ENCODE measurements around the gene CDH10. TPM values are rescaled to one million over a fixed set of nuclear protein-coding genes. Genes with fewer than 3 reads are reported as not detected.

Gene CDH10
- total and polyA plus RNA-seq, 4 experiments from 2014 or later, result not detected

DNA sequence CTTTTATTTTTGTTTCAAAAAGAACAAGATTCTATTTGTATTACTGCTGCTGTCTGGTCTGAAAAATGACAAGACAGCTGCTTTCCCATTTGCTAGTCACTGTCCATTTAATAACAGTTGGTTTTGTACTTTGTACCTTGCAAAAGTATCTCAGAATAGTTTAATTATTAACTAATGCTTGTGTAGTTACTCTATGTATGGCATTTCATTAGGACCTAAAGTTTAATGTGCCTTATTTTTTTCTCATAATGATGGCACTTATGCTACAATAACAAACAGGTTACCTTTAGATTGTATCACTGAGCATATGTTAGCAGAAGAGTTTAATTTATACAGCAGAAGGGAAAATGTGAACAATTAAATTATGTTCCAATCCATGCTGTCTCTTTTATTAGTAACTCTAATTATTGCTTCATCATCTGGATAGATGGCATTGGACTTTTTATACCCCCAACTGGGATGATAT is 134.2 kb downstream of the CDH10 start:
- H3K4me1 Mint-ChIP-seq, result no peaks in the 10 kb centered on the region
- H3K27me3 Mint-ChIP-seq, result no peaks in the 10 kb centered on the region
- no peak overlapping the region for H3K27ac Mint-ChIP-seq
- intact Hi-C loops (cut with micrococcal nuclease), result no loop called here
- H3K27me3 ChIP-seq (ENCODE audit: insufficient read depth, low read length), result no peaks in the 10 kb centered on the region
- no peak overlapping the region for H3K27ac ChIP-seq (ENCODE audit: low read depth, low read length)
- no peaks in the 10 kb centered on the region for H3K36me3 ChIP-seq (ENCODE audit: insufficient read depth, low read length)
- ChIA-PET CTCF (ENCODE audit: partially characterized antibody) (no interaction called here), POLR2A (ENCODE audit: partially characterized antibody) (no interaction called here)
- no peaks in the 10 kb centered on the region for H3K9me3 ChIP-seq (ENCODE audit: control insufficient read depth in 1 of 2, low read length in 2 of 2)
- H3K9me3 Mint-ChIP-seq, result peaks cover under 1 to 14% (median 8%) of the 10 kb centered on the region in 8 donors
- no peak for DNase-seq
- H3K4me3 ChIP-seq (ENCODE audit: low read length in 2 of 2), result no peak overlapping the region
- H3K4me1 ChIP-seq (ENCODE audit: insufficient read depth, low read length), result no peaks in the 10 kb centered on the region
- H3K4me3 Mint-ChIP-seq, result no peak overlapping the region
- H3K36me3 Mint-ChIP-seq, result no peaks in the 10 kb centered on the region

DNA sequence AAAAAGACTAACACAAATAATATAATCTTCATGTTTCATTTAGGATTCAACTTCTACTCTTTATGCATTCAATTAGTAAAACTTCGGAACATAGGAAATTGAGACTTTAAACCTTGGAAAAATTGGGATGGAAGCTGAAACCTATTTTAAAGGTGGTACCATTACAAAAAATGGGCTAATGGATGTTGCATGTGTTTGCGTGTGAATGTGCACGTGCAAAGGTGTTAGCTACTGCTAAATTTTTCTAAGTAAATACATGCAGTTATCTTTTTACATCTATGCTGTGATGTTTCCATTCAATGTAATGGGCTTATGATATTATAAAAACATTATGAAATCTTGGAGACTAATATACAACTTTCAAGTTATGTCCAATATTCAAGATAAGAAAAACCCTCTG is 134.8 kb downstream of the CDH10 start:
- no peaks in the 10 kb centered on the region for H3K4me1 Mint-ChIP-seq
- Histone ChIP-seq H3K27me3 (ENCODE audit: insufficient read depth, low read length) (no peaks in the 10 kb centered on the region), H3K27ac (ENCODE audit: low read depth, low read length) (no peak overlapping the region), H3K4me3 (ENCODE audit: low read length in 2 of 2) (no peak overlapping the region), H3K4me1 (ENCODE audit: insufficient read depth, low read length) (no peaks in the 10 kb centered on the region), H3K9me3 (ENCODE audit: control insufficient read depth in 1 of 2, low read length in 2 of 2) (no peaks in the 10 kb centered on the region), H3K36me3 (ENCODE audit: insufficient read depth, low read length) (no peaks in the 10 kb centered on the region)
- H3K4me3 Mint-ChIP-seq, result no peak overlapping the region
- POLR2A ChIA-PET (ENCODE audit: partially characterized antibody), result no interaction called here
- H3K9me3 Mint-ChIP-seq, result peaks cover 0 to 16% (median 9%) of the 10 kb centered on the region in 8 donors
- no peaks in the 10 kb centered on the region for H3K27me3 Mint-ChIP-seq
- no peaks in the 10 kb centered on the region for H3K36me3 Mint-ChIP-seq
- CTCF ChIA-PET (ENCODE audit: partially characterized antibody), result no interaction called here
- no peak for DNase-seq
- no peak overlapping the region for H3K27ac Mint-ChIP-seq
- intact Hi-C loops (cut with micrococcal nuclease), result no loop called here

DNA sequence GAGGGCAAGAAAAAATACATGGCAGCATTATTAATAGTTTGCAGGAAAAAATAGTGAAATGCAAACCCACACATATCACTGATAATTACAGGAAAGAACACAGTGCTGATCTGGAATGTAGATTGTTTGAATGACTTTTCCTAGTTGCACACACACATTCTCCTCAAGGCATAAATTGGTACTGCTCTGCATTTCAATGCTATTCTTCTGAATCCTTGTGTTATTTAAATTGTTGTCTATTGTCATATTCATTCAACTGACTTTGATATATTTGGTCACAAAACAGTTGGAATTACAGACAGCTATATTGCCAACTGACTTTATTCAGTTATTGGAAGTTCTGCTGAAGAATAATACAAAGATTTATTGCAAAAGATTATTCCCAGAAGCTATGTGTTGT is 139.5 kb downstream of the CDH10 start:
- intact Hi-C loops (cut with micrococcal nuclease), result no loop called here
- Mint-ChIP-seq H3K27ac (no peak overlapping the region), H3K27me3 (no peaks in the 10 kb centered on the region), H3K4me3 (no peak overlapping the region), H3K4me1 (no peaks in the 10 kb centered on the region), H3K36me3 (no peaks in the 10 kb centered on the region), H3K9me3 (peaks cover 0 to 18% (median 5%) of the 10 kb centered on the region in 8 donors)
- ChIA-PET POLR2A (ENCODE audit: partially characterized antibody) (no interaction called here), CTCF (ENCODE audit: partially characterized antibody) (no interaction called here)
- Histone ChIP-seq H3K36me3 (ENCODE audit: insufficient read depth, low read length) (no peaks in the 10 kb centered on the region), H3K4me3 (ENCODE audit: low read length in 2 of 2) (no peak overlapping the region), H3K27ac (ENCODE audit: low read depth, low read length) (no peak overlapping the region), H3K4me1 (ENCODE audit: insufficient read depth, low read length) (no peaks in the 10 kb centered on the region), H3K9me3 (ENCODE audit: control insufficient read depth in 1 of 2, low read length in 2 of 2) (no peaks in the 10 kb centered on the region), H3K27me3 (ENCODE audit: insufficient read depth, low read length) (no peaks in the 10 kb centered on the region)
- DNase-seq, result no peak

DNA sequence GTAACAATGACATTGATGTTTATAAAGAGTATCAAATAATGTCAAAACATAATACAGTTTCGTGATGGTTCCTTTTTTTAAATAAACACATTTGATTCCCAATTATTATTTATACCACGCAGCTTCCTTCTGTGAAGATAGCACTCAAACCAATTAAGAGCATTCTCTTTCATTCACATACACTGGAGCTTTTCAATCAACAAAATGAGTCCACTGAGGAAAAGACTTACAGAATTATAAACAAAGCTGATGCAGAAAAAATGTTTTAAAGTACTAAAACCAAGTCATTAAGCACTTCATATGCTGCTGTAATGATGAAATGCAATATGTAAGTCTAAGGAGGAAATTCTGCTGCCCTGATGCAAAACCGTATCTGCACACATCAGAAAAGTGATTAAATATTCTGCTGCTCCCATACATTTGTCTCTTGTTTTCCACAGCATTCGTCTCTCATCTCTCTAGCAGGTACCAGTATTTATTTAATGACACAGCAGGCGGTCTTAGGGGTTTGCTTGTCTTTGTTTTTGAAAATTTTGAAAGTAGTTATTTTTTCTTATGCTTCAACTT is 147.1 kb downstream of the CDH10 start:
- ChIA-PET POLR2A (ENCODE audit: partially characterized antibody) (no interaction called here), CTCF (ENCODE audit: partially characterized antibody) (no interaction called here)
- H3K4me1 Mint-ChIP-seq, result no peaks in the 10 kb centered on the region
- H3K9me3 Mint-ChIP-seq, result peaks cover 0 to 15% (median 3%) of the 10 kb centered on the region in 8 donors
- intact Hi-C loops (cut with micrococcal nuclease), result no loop called here
- H3K27me3 Mint-ChIP-seq, result no peaks in the 10 kb centered on the region
- no peaks in the 10 kb centered on the region for H3K36me3 Mint-ChIP-seq
- Histone ChIP-seq H3K4me3 (ENCODE audit: low read length in 2 of 2) (no peak overlapping the region), H3K4me1 (ENCODE audit: insufficient read depth, low read length) (no peaks in the 10 kb centered on the region), H3K27me3 (ENCODE audit: insufficient read depth, low read length) (no peaks in the 10 kb centered on the region), H3K27ac (ENCODE audit: low read depth, low read length) (no peak overlapping the region), H3K36me3 (ENCODE audit: insufficient read depth, low read length) (no peaks in the 10 kb centered on the region), H3K9me3 (ENCODE audit: control insufficient read depth in 1 of 2, low read length in 2 of 2) (no peaks in the 10 kb centered on the region)
- H3K4me3 Mint-ChIP-seq, result no peak overlapping the region
- DNase-seq, result no peak
- no peak overlapping the region for H3K27ac Mint-ChIP-seq

DNA sequence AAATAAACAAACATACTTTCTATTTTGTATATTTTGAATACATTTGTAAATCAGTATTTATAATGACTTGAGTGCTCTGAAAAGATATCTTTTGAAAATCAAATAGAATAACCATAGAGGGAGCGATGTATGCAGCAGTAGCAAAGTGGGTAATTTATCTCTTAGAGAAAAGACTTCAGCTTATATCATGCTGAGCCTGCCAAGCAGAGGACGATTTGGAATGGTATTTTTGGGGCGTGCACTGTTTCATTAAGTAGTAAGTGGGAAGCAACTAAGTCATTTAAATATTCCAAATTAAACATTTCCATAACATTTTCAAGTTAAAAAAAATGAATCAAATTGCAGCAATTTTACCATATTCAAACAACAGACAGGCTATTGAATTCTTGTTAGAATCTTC is 147.6 kb downstream of the CDH10 start:
- H3K9me3 Mint-ChIP-seq, result peaks cover 0 to 11% (median 2%) of the 10 kb centered on the region in 8 donors
- Histone ChIP-seq H3K4me3 (ENCODE audit: low read length in 2 of 2) (no peak overlapping the region), H3K36me3 (ENCODE audit: insufficient read depth, low read length) (no peaks in the 10 kb centered on the region), H3K27ac (ENCODE audit: low read depth, low read length) (no peak overlapping the region), H3K9me3 (ENCODE audit: control insufficient read depth in 1 of 2, low read length in 2 of 2) (no peaks in the 10 kb centered on the region), H3K27me3 (ENCODE audit: insufficient read depth, low read length) (no peaks in the 10 kb centered on the region), H3K4me1 (ENCODE audit: insufficient read depth, low read length) (no peaks in the 10 kb centered on the region)
- H3K4me1 Mint-ChIP-seq, result no peaks in the 10 kb centered on the region
- H3K4me3 Mint-ChIP-seq, result no peak overlapping the region
- no peaks in the 10 kb centered on the region for H3K36me3 Mint-ChIP-seq
- ChIA-PET CTCF (ENCODE audit: partially characterized antibody) (no interaction called here), POLR2A (ENCODE audit: partially characterized antibody) (no interaction called here)
- intact Hi-C loops (cut with micrococcal nuclease), result no loop called here
- no peak for DNase-seq
- H3K27ac Mint-ChIP-seq, result peak overlapping the region in 1 of 7 donors; percentile 64
- H3K27me3 Mint-ChIP-seq, result no peaks in the 10 kb centered on the region

DNA sequence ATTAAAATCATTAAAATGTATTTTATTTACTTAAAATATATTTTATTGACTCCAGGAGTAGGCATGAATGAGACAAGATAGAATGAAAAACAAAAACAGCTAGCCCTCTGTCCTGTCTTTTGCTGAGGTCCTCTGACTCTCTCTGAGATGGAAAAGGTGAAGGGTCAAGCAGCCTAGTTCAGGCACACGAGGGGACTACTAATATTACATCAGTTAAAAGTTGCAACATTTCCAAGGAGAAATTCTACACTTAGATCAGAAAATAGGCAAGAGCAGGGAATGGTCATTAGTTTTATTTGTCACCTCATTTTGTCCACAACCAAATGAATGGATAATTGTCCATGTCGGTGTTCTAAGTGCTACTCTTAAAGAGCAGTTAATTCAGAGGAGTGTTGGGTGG is 148.5 kb downstream of the CDH10 start:
- no peak overlapping the region for H3K4me3 ChIP-seq (ENCODE audit: low read length in 2 of 2)
- no peaks in the 10 kb centered on the region for H3K9me3 ChIP-seq (ENCODE audit: control insufficient read depth in 1 of 2, low read length in 2 of 2)
- H3K27ac ChIP-seq (ENCODE audit: low read depth, low read length), result no peak overlapping the region
- ChIA-PET CTCF (ENCODE audit: partially characterized antibody) (no interaction called here), POLR2A (ENCODE audit: partially characterized antibody) (no interaction called here)
- H3K27ac Mint-ChIP-seq, result no peak overlapping the region
- peaks cover 0 to 11% (median 2%) of the 10 kb centered on the region in 8 donors for H3K9me3 Mint-ChIP-seq
- no peaks in the 10 kb centered on the region for H3K36me3 Mint-ChIP-seq
- no peaks in the 10 kb centered on the region for H3K36me3 ChIP-seq (ENCODE audit: insufficient read depth, low read length)
- no peaks in the 10 kb centered on the region for H3K4me1 ChIP-seq (ENCODE audit: insufficient read depth, low read length)
- intact Hi-C loops (cut with micrococcal nuclease), result no loop called here
- no peaks in the 10 kb centered on the region for H3K27me3 Mint-ChIP-seq
- no peaks in the 10 kb centered on the region for H3K4me1 Mint-ChIP-seq
- no peak overlapping the region for H3K4me3 Mint-ChIP-seq
- no peak for DNase-seq
- no peaks in the 10 kb centered on the region for H3K27me3 ChIP-seq (ENCODE audit: insufficient read depth, low read length)

DNA sequence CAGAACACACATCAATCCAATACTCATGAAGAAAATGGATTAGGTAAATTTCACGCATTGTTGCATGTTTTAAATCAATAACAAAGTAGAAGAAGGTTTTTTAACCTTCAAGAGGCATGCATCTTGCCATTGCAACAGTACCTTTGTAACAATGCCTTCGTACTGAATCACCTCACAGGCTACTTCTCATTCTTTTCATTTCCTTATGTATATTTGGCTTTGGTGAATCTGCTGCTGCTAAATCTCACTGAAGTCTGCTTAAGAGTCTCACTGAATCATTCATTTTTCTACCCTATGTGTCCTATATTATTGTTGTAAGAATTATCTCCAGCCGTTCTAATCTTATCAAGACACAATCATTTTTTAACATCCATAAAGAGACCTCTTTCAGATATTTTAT is 152.5 kb downstream of the CDH10 start:
- Mint-ChIP-seq H3K27me3 (no peaks in the 10 kb centered on the region), H3K9me3 (peaks cover 0 to 11% (median under 1%) of the 10 kb centered on the region in 8 donors), H3K4me3 (no peak overlapping the region), H3K4me1 (no peaks in the 10 kb centered on the region), H3K27ac (no peak overlapping the region), H3K36me3 (no peaks in the 10 kb centered on the region)
- intact Hi-C loops (cut with micrococcal nuclease), result no loop called here
- H3K27ac ChIP-seq (ENCODE audit: low read depth, low read length), result no peak overlapping the region
- ChIA-PET POLR2A (ENCODE audit: partially characterized antibody) (no interaction called here), CTCF (ENCODE audit: partially characterized antibody) (no interaction called here)
- H3K4me3 ChIP-seq (ENCODE audit: low read length in 2 of 2), result no peak overlapping the region
- no peaks in the 10 kb centered on the region for H3K36me3 ChIP-seq (ENCODE audit: insufficient read depth, low read length)
- H3K9me3 ChIP-seq (ENCODE audit: control insufficient read depth in 1 of 2, low read length in 2 of 2), result no peaks in the 10 kb centered on the region
- no peaks in the 10 kb centered on the region for H3K27me3 ChIP-seq (ENCODE audit: insufficient read depth, low read length)
- H3K4me1 ChIP-seq (ENCODE audit: insufficient read depth, low read length), result no peaks in the 10 kb centered on the region
- no peak for DNase-seq

DNA sequence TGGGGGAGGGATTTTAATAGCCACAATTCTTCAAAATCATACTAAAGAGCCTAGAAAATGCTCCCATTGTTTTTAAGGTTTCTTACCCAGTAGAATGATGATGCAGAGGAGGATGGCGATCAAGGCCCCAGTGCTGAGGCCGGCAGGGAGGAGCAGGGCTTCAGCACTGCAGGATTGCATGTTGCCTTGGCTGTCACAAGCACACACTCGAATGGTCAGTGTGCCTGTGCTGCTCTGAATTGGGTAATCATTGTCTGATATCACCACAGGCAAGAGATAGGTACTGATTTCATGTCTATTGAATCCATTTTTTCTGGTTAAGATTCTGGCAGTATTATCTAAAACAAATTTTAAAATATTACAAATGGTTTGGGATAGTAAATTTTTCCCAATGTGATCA is 153.3 kb downstream of the CDH10 start:
- POLR2A ChIA-PET (ENCODE audit: partially characterized antibody), result no interaction called here
- H3K36me3 Mint-ChIP-seq, result no peaks in the 10 kb centered on the region
- Histone ChIP-seq H3K36me3 (ENCODE audit: insufficient read depth, low read length) (no peaks in the 10 kb centered on the region), H3K4me1 (ENCODE audit: insufficient read depth, low read length) (no peaks in the 10 kb centered on the region), H3K9me3 (ENCODE audit: control insufficient read depth in 1 of 2, low read length in 2 of 2) (no peaks in the 10 kb centered on the region), H3K4me3 (ENCODE audit: low read length in 2 of 2) (no peak overlapping the region), H3K27ac (ENCODE audit: low read depth, low read length) (no peak overlapping the region), H3K27me3 (ENCODE audit: insufficient read depth, low read length) (no peaks in the 10 kb centered on the region)
- H3K9me3 Mint-ChIP-seq, result peaks cover 0 to 10% (median under 1%) of the 10 kb centered on the region in 8 donors
- H3K27ac Mint-ChIP-seq, result no peak overlapping the region
- no peaks in the 10 kb centered on the region for H3K4me1 Mint-ChIP-seq
- H3K27me3 Mint-ChIP-seq, result no peaks in the 10 kb centered on the region
- no peak overlapping the region for H3K4me3 Mint-ChIP-seq
- intact Hi-C loops (cut with micrococcal nuclease), result no loop called here
- DNase-seq, result no peak
- CTCF ChIA-PET (ENCODE audit: partially characterized antibody), result no interaction called here

Measured in CD4-positive, alpha-beta memory T cell (primary cell).